C4-2B (cell line): ENCODE measurements around the gene AGAP1.
"Not testable (repeated sequence)": the region's sequence is repeated elsewhere in the genome, so short reads cannot be mapped to it uniquely, and the experiment has no call there.

Source experiments
- H3K27ac ChIP-seq: fragments of 450-650 bp; 2 replicates; pipeline ENCODE4 v1.5.1; 2017
- ZFX ChIP-seq: fragments of 450-650 bp; IDR thresholded peaks from 2 replicates; pipeline ENCODE4 v1.6.1; 2017
- TF ChIP-seq, protein P1 (sequence below): fragments of 450-650 bp; conservative IDR thresholded peaks from 2 replicates; pipeline ENCODE4 v1.5.1; 2017; ENCODE audit warnings: mild to moderate bottlenecking

Gene AGAP1

DNA sequence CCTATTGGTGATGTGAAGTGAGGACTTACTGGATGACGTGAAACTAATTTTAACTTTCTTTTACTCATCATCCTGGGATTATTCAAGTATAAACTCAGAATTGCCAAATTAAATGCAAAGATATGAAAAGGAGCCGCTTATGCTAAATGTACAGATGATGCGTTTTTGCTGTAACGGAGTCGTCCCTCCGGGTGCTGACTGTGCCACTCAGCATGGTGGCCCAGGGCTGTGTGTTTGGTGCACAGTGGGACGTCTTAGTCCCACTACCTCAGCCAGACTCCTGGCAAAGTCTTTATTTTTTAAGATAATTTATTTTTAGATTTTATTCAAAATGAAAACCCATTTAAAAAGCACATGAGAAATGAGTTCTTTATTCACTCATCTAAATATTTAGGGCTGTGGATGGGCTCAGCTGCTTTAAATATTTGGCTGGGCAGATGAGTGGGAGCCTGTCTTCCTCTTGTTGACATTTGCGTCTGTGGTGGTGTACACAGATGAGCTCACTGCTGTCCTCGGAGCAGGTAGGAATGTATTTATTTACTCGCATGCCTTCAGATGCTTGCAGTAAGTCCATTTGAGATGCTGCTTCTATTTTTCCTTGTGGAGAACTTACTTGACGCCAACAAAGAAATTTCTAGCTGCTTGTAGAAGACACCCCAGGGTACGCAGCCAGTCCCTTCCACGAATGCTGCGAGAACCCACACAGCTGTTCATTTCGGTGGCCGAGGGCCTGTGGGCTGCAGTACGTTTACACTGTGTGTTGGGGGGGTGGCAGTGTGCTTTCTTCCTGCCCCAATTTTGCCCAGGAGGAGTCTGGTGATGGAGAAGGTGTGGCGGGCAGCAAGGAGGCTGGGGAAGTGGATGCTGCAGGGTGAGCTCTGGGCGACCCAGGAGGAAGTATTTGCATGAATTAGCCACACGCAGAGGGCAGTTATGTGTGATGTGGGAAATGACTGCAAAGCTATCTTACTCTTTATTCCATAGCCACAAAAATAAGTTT lies 105.0 kb downstream of the AGAP1 start:
- H3K27ac ChIP-seq, result no peak overlapping the region
- TF ChIP-seq, protein P1, sequence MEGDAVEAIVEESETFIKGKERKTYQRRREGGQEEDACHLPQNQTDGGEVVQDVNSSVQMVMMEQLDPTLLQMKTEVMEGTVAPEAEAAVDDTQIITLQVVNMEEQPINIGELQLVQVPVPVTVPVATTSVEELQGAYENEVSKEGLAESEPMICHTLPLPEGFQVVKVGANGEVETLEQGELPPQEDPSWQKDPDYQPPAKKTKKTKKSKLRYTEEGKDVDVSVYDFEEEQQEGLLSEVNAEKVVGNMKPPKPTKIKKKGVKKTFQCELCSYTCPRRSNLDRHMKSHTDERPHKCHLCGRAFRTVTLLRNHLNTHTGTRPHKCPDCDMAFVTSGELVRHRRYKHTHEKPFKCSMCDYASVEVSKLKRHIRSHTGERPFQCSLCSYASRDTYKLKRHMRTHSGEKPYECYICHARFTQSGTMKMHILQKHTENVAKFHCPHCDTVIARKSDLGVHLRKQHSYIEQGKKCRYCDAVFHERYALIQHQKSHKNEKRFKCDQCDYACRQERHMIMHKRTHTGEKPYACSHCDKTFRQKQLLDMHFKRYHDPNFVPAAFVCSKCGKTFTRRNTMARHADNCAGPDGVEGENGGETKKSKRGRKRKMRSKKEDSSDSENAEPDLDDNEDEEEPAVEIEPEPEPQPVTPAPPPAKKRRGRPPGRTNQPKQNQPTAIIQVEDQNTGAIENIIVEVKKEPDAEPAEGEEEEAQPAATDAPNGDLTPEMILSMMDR, result no peak
- TF ChIP-seq ZFX, result no peak

DNA sequence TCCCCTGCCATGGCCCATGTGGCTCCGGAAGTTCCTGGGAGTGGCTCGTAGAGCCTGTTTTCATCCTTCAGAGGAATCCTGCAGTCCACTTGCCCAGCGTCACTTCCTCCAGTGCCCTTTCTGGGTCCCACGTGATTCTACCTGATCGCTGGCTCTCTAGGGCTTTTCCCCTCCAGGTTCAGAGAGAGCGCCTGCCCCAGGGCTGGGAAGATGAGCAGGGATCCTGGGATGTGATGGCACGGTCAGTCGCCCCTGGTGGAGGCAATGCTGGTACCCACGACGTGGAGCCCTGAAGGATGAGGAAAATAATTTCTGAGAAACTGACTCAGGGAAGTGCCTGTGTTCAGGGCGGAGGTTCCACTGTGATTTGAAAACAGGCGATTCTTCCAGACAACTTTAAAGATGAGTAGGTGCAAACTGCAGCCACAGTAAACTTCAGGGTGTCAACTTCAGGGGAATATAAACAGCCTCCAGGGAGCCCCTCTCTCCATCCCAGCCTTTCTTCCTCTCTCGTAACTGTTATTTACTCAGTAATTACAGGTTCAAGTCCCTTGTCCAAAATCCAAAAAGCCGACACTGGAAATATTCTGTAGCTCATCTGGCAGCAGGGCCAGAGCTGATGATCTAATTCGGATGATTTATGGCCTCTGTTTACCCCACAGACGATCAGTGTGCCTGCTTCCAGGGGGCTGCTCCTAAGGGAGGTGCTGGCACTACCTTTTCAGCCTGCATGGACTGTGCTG lies 105.9 kb downstream of the AGAP1 start:
- no peak overlapping the region for H3K27ac ChIP-seq
- no peak for TF ChIP-seq ZFX
- TF ChIP-seq, protein P1, result no peak

DNA sequence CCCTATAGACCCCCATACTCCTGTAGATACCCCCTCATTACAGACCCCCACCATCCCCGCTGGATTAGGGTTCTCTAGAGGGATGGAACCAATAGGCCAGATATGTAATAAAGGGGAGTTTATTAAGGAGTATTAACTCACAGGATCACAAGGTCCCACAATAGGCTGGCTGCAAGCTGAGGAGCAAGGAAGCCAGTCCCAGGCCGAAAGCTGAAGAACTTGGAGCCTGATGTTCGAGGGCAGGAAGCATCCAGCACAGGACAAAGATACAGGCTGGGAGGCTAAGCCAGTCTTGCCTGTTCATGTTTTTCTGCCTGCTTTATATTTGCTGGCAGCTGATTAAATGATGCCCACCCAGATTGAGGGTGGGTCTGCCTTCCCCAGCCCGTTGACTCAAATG lies 106.6 kb downstream of the AGAP1 start:
- no peak overlapping the region for H3K27ac ChIP-seq
- TF ChIP-seq, protein P1, result no peak
- TF ChIP-seq ZFX, result no peak

DNA sequence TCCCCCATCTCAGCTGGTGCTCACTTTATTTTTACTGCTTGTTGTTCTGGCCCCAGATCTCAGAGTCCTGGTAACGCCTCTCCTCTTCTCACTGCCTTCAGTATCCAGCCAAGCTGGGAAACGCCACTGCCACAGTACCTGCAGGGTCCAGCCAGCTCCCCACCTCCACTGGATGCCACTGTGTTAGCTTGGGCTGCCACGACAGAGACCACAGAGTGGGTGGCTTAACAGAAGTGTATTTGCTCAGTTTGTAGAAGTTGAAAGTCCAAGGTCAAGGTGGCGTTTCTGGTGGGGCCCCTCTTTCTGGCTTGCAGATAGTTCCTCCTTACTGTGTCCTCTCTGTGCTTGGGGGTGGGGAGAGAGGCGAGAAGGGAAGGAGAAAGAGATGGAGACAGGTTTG lies 107.1 kb downstream of the AGAP1 start:
- H3K27ac ChIP-seq, result no peak overlapping the region
- no peak for TF ChIP-seq ZFX
- TF ChIP-seq, protein P1, result no peak

DNA sequence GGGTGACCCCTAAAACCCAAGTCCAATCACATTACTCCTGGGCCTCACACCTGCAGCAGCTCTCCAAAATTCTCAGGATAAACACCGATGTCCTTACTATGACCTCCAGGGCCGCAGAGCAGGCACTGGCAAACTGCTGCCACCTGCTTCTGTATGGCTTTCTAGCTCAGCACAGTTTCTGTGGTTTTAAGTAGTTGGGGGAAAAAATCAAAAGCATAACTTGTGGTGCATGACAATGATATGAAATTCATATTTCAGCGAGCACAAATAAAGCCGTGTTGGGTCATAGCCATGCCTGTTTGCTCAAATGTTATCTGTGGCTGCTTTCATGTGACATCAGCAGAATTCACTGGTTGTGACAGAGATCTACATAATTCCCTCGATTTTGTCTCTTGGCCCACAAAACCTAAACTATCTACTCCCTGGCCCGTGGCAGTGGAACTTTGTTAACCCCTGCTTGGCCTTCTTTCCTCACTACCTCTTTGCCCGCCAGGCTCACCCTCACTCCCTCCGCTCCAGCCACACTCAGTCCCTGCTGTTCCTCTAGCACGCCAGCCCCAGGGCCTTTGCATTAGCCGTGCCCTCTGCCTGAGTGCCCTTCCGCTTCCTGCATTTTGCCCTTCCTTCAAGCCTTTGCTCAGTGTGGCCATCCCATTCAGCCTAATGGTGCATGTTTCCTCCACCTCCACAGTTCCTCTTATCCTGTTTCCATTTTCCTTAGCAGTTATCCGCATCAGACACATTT lies 108.3 kb downstream of the AGAP1 start:
- no peak overlapping the region for H3K27ac ChIP-seq
- TF ChIP-seq, protein P1, result no peak
- no peak for TF ChIP-seq ZFX

DNA sequence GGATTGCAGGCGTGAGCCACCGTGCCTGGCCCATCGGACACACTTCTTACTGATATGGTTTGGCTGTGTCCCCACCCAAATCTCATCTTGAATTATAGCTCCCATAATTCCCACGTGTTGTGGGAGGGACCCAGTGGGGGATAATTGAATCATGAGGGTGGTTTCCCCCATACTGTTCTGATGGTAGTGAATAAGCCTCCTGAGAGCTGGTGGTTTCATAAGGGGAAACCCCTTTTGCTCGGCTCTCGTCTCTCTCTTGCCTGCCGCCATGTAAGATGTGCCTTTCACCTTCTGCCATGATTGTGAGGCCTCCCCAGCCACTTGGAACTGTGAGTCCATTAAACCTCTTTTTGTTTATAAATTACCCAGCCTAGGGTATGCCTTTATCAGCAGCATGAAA lies 109.1 kb downstream of the AGAP1 start:
- not testable (repeated sequence) for H3K27ac ChIP-seq

DNA sequence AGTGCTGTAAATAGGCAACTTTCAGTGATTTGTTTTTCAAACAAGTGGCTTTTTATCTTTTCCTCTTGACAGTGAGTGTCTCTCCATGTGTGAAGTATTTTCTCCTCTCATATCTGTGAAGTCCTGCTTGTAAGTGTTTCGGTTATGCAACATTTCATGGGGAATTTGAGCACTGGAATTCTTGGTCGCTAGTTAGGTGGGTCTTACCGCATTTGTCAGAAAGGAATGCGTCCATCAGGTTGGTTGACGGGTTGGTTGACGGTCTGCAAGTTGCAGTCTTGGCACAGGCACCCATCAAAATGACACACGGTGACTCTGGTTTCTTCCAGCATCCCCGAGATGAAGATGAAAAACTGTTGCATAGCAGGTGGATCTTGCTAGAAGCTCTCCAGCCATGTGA lies 109.8 kb downstream of the AGAP1 start:
- no peak for TF ChIP-seq ZFX
- TF ChIP-seq, protein P1, result no peak
- no peak overlapping the region for H3K27ac ChIP-seq
